Anterior cingulate cortex (tissue), 58 donors: Measurements from ENCODE around the gene STRA6.

Source experiments
- DNase-seq, 58 donors: peaks; one replicate each; lab custom pipeline; 2025; lab: John Stamatoyannopoulos, UW

The STRA6 gene, protein sequence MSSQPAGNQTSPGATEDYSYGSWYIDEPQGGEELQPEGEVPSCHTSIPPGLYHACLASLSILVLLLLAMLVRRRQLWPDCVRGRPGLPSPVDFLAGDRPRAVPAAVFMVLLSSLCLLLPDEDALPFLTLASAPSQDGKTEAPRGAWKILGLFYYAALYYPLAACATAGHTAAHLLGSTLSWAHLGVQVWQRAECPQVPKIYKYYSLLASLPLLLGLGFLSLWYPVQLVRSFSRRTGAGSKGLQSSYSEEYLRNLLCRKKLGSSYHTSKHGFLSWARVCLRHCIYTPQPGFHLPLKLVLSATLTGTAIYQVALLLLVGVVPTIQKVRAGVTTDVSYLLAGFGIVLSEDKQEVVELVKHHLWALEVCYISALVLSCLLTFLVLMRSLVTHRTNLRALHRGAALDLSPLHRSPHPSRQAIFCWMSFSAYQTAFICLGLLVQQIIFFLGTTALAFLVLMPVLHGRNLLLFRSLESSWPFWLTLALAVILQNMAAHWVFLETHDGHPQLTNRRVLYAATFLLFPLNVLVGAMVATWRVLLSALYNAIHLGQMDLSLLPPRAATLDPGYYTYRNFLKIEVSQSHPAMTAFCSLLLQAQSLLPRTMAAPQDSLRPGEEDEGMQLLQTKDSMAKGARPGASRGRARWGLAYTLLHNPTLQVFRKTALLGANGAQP

DNA sequence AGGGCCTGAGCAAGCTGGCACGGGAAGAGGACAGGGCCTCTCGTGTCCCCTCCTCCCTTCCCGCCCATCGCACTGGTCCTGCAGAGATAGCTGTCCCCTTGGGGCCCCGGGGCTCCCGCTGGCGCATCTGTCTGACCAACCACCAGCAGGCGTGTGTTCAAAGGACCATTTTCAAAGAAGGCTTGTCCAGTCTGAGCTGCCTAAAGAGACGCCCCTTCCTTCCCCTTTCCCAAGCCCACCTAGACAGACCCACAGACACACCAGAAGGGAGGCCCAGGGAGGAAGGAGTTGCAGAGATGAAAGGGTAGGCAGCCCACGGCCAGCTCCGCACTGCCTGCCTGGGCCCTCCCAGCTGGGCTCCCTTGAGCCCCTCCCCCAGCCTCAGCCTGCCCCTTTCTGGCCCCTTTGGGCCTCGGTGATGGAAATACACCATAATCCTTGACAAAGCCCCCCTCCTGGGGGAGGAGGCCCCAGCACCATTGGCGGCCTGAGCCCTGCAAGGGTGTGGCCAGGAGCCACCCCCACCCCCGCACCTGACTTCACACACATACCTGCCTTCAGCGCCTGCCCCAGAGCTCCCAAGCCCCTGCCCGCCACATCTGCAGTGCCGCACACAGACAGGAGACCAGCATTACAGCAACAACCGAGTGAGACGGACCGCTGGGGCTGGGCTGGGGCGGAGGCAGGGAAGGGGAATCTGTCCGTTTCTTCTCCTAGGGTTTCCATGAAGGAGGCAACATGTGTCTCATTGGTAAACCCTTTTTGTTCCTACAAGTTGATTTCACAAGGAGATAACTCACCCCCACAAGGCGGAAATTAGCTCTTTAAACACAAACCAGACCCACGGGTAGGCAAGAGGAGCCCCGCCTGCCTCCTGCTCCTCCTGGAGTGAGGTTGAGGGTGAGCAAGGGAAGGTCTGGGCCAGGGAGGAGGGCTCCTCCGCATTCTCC, at the start of gene STRA6:
Gene STRA6, minus strand, starts transcription at position 336 of the 950 bp plus-strand sequence. CDS start 520 bp downstream, outside the sequence.
- DNase-seq: no peak

DNA sequence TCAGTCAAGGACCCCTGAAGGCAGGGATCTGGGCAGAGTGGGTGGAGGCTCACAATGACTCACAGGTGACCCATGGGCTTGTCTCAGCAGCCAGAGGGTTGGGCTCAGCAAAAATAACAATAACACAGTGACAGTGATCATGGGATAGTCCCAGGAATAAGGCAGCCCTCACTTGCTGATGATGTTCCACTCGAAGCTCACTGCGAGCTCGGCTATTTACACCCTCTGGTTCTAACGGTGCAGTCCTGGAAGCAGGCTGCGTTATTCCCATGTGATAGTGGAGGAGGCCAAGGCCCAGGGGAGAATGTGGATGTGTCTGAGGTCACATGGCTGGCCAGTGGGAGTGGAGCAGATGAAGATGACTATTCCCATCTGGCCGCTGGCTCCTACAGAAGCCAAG, 49.7 kb upstream of the STRA6 start:
- DNase-seq: no peak

GRCh38 chr15:74251131-74251811, 48.7 kb upstream of the STRA6 start:
- DNase-seq: peak in 54 of 58 donors; percentile 38 to 93 (median 79)

GRCh38 chr15:74250266-74250665, 47.7 kb upstream of the STRA6 start:
- no peak for DNase-seq

DNA sequence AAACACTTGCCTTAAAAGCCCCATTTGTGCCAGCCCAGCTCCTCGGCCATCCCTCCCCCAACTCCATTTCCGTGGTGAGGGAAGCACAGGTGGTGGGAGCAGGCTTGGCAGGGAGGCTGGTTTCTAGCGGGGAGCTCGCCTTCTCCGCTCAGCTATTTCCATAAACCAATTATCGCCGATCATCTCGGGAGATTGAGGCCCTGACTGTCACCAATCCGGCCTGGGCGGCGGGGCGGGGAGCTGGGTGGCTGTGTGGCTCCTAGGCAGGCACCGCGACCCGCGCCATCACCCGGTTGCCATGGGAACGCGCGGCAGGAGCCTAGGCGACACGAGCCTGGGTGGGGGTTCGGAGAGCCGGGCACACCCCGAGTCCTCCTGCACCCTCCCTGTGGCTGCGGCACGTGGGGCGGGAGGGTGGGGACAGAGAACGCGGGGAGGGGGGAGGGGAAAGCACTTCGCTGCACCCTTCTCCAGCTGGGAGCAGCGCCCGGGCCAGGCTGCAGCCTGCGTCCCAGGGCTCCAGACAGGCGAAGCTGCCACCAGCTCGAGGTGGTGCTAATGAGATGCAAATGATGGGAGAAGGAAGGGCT, 42.9 kb upstream of the STRA6 start:
- DNase-seq: peak in 52 of 58 donors; percentile 20 to 81 (median 48)

DNA sequence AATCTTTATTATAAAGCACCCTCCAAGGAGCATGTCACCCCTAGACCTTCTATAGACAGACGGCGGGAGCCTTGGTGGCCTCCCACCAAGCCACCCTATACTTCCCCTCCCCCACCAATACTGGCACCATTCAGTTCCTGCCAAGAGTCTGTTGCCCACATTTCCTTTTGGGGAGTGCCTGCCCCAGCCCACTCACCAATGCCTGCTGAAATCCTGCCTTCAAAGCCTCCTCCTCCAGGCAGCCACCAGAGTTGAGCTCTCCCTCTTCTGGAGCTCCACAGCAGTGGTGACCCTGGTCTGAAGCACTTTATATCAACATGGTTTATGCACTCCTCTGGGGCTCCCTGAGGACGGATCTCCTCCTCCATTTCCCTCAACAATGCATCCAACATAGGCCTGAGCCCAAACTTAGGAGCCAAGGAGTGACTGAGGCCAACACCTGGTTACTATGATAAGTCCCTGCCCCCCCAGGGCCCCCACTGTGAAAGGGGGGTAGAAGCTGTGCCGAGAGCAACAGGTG, 42.3 kb upstream of the STRA6 start:
- DNase-seq: no peak

GRCh38 chr15:74243431-74243830, 40.8 kb upstream of the STRA6 start:
- DNase-seq: no peak

GRCh38 chr15:74242441-74243185, 40.0 kb upstream of the STRA6 start:
- peak in 1 of 58 donors; percentile 47 for DNase-seq

- no peak for DNase-seq
Measured at GRCh38 chr15:74240897-74241614, 38.5 kb upstream of the STRA6 start.

DNA sequence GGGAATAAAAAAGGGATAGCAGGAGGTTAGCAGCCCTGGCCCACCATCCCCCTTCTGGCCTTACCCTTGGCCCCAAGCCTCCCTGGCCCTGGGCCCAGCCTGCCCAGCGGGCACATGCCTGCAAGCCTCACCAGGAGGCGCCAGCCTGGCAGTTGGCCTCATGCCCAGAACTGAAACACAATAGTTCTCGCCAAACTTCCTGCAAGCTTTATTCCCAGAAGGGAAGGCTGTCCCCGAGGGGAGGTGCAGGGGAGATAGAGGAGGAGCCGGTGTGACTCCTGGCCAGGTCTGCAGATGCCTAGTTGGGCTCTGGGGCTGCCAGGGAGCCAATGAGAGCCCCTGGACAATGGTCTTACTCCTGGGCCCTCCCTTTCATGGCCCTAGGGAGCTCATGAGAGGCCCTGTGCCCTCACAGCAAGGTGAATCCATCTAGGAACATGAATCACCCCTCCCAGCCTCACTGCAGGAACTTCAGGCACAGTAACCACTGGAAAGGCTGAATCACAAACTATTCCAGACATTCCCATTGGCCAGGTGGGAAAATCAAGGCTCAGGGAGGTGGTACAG, 37.5 kb upstream of the STRA6 start:
- DNase-seq: peak; percentile 25 to 94 (median 76)

DNA sequence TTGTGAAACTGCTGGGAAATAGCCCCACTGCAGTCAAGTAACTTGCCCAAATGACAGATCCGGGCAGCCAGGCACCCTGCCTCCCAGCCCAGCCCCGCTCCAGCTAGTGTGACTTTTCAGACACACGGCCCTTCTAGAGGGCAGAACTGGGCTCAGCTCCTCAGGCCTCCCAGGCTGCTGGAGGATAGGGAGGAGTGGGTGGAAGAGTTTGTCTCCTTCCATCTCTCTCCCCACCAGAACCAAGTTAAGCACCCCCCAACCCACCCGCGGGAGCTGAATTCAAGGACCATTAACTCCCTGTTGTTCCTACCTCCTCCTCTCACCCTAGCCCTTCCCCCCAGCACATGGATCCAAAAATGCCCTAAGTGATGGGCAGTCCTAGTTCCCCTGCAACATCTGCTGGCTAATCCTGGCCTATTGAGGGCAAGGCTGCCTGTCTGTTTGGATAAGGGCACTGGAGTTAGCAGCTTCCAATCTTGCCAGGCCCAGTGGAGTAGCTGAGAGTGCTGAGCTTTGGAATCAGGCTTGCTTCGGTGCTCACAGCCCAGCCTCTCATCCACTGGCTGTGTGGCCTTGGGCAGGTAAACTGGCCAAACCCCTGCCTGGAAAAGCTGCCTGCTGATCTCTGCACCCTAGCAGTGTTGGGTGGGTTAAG, 36.6 kb upstream of the STRA6 start:
- DNase-seq: peak in 2 of 58 donors; percentile 11 to 29

DNA sequence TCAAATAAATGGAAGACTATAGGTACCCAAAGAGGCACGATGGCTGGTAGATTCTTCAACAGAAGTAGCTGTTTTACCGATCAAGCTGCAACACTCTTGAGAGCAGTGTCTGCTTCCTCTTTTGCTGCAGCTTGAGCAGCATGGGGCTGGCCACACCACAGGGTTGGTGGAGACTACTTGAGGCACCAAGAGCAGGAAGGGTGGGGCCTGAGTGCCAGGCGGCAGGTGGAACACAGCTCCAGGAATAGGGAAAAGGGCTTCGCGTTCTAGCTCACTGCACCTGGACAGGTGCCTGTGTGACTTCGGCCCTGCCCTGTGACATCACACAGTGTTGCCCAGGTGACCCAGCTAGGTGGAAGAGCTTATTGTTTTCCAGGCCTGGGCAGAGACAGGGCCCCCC, 33.4 kb upstream of the STRA6 start, which contains the start of gene CCDC33:
Gene CCDC33, plus strand, starts transcription at position 365 of the 400 bp plus-strand sequence. CDS start 394 bp downstream, outside the sequence.
- DNase-seq: no peak

GRCh38 chr15:74234598-74234875, 31.9 kb upstream of the STRA6 start:
- no peak for DNase-seq

- DNase-seq: peak in 14 of 58 donors; percentile 6 to 59 (median 26)
Measured at GRCh38 chr15:74233851-74234597, 31.4 kb upstream of the STRA6 start.

GRCh38 chr15:74233373-74233772, 30.8 kb upstream of the STRA6 start:
- DNase-seq: no peak

GRCh38 chr15:74231475-74231874, 28.9 kb upstream of the STRA6 start:
- DNase-seq: no peak
